Osteocyte (in vitro differentiated cells): ENCODE data around the gene PRR13. TPM values are rescaled to one million over a fixed set of nuclear protein-coding genes. Genes with fewer than 3 reads are reported as not detected.
"Not testable (repeated sequence)": the region's sequence is repeated elsewhere in the genome, so short reads cannot be mapped to it uniquely, and the experiment has no call there.

Source experiments
- DNase-seq: peaks from one replicate; pipeline ENCODE4 v3.0.0; 2021; ENCODE audit warnings: mixed read lengths; ENCODE audit not compliant: unreplicated experiment; ENCODE audit errors: extremely low spot score
- H3K27ac Mint-ChIP-seq: one replicate; pipeline ENCODE4 v1.8.0; 2021; ENCODE audit warnings: mild to moderate bottlenecking, mixed read lengths; ENCODE audit not compliant: unreplicated experiment
- H3K27me3 Mint-ChIP-seq: one replicate; pipeline ENCODE4 v1.8.0; 2021; ENCODE audit warnings: mixed read lengths; ENCODE audit not compliant: unreplicated experiment
- H3K36me3 Mint-ChIP-seq: one replicate; pipeline ENCODE4 v1.8.0; 2021; ENCODE audit warnings: mixed read lengths; ENCODE audit not compliant: unreplicated experiment
- H3K4me1 Mint-ChIP-seq: one replicate; pipeline ENCODE4 v1.8.0; 2021; ENCODE audit warnings: mixed read lengths; ENCODE audit not compliant: unreplicated experiment
- H3K4me3 Mint-ChIP-seq: one replicate; pipeline ENCODE4 v1.8.0; 2021; ENCODE audit warnings: mild to moderate bottlenecking, moderate library complexity, mixed read lengths; ENCODE audit not compliant: unreplicated experiment
- H3K9me3 Mint-ChIP-seq: one replicate; pipeline ENCODE4 v1.8.0; 2021; ENCODE audit warnings: mixed read lengths; ENCODE audit not compliant: unreplicated experiment
- total RNA-seq: library from RNA; stranded (reverse); gene quantifications from 2 replicates; pipeline ENCODE4 v1.2.1, GENCODE V29; 2021
- TF ChIP-seq, protein P1 (sequence below): fragments of 200-600 bp; sonication (generic); IDR thresholded peaks from 2 replicates; pipeline ENCODE4 v1.5.0; 2021; ENCODE audit warnings: antibody characterized with exemption, mild to moderate bottlenecking, moderate library complexity

The PRR13 gene
- total RNA-seq, 1 donor from 2014 or later = 102 TPM

DNA sequence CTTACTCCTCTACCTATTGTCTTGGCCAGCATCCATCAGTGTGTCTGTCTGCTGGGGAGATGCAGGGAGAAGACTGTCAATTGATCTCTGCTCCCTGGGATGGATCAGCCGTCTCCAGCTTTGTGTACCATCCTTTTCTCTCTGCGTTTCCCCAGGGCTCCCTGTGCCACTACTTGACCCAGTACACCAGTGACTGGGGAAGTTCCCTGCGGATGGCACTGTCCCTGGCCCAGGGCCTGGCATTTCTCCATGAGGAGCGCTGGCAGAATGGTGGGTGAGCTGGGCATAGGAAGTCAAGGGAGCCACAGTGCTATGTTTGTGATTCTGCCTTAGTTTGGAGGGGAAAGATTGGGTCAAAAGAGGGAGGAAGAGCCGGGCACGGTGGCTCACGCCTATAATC, 12.8 kb upstream of the PRR13 start:
- no peaks in the 10 kb centered on the region for H3K4me1 Mint-ChIP-seq
- TF ChIP-seq, protein P1, sequence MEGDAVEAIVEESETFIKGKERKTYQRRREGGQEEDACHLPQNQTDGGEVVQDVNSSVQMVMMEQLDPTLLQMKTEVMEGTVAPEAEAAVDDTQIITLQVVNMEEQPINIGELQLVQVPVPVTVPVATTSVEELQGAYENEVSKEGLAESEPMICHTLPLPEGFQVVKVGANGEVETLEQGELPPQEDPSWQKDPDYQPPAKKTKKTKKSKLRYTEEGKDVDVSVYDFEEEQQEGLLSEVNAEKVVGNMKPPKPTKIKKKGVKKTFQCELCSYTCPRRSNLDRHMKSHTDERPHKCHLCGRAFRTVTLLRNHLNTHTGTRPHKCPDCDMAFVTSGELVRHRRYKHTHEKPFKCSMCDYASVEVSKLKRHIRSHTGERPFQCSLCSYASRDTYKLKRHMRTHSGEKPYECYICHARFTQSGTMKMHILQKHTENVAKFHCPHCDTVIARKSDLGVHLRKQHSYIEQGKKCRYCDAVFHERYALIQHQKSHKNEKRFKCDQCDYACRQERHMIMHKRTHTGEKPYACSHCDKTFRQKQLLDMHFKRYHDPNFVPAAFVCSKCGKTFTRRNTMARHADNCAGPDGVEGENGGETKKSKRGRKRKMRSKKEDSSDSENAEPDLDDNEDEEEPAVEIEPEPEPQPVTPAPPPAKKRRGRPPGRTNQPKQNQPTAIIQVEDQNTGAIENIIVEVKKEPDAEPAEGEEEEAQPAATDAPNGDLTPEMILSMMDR = no peak
- no peak overlapping the region for H3K4me3 Mint-ChIP-seq
- H3K9me3 Mint-ChIP-seq = no peaks in the 10 kb centered on the region
- no peak for DNase-seq
- no peaks in the 10 kb centered on the region for H3K27me3 Mint-ChIP-seq
- H3K36me3 Mint-ChIP-seq = no peaks in the 10 kb centered on the region
- no peak overlapping the region for H3K27ac Mint-ChIP-seq

DNA sequence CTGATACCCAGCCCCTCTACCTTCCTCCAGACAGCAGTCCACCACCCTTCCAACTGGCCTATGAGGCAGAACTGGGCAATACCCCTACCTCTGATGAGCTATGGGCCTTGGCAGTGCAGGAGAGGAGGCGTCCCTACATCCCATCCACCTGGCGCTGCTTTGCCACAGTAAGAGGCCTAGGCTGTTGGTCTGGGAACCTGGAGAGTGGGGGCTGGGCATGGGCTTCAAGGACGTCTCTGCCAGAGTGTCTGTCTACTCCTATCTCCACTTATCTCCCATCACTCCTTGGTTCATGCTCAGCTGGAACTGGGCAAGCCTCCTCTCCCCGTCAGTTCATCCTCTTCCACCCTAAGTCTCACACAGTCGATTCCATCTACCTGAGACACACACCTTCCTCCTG, 11.4 kb upstream of the PRR13 start:
- H3K27me3 Mint-ChIP-seq = no peaks in the 10 kb centered on the region
- no peak for DNase-seq
- H3K27ac Mint-ChIP-seq = peak overlapping the region; percentile 27
- H3K36me3 Mint-ChIP-seq = no peaks in the 10 kb centered on the region
- no peak overlapping the region for H3K4me3 Mint-ChIP-seq
- H3K4me1 Mint-ChIP-seq = no peaks in the 10 kb centered on the region
- H3K9me3 Mint-ChIP-seq = no peaks in the 10 kb centered on the region
- TF ChIP-seq, protein P1 = no peak

DNA sequence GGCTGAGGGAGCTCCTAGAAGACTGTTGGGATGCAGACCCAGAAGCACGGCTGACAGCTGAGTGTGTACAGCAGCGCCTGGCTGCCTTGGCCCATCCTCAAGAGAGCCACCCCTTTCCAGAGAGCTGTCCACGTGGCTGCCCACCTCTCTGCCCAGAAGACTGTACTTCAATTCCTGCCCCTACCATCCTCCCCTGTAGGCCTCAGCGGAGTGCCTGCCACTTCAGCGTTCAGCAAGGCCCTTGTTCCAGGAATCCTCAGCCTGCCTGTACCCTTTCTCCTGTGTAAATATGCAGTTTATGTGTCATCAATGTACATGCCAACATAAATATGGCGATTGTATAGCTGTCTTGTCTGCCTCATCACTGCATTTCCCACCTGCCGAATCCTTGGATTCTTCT, 10.3 kb upstream of the PRR13 start:
- H3K27ac Mint-ChIP-seq = no peak overlapping the region
- TF ChIP-seq, protein P1 = no peak
- DNase-seq = no peak
- no peaks in the 10 kb centered on the region for H3K27me3 Mint-ChIP-seq
- no peak overlapping the region for H3K4me3 Mint-ChIP-seq
- no peaks in the 10 kb centered on the region for H3K36me3 Mint-ChIP-seq
- no peaks in the 10 kb centered on the region for H3K9me3 Mint-ChIP-seq
- H3K4me1 Mint-ChIP-seq = no peaks in the 10 kb centered on the region

DNA sequence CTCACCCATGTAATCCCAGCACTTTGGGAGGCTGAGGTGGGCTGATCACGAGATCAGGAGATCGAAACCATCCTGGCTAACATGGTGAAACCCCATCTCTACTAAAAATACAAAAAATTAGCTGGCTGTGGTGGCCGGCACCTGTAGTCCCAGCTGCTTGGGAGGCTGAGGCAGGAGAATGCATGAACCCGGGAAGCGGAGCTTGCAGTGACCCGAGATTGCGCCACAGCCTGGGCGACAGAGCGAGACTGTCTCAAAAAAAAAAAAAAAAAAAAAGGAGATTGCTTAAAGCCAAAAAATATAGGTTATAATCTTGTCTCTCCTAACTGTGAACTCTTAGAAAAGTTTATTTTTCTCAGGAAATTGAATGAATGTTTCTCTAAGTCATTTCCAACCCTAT, 6.2 kb upstream of the PRR13 start:
- not testable (repeated sequence) for H3K27ac Mint-ChIP-seq, H3K4me3 Mint-ChIP-seq, H3K9me3 Mint-ChIP-seq, H3K27me3 Mint-ChIP-seq, H3K36me3 Mint-ChIP-seq, DNase-seq, H3K4me1 Mint-ChIP-seq

DNA sequence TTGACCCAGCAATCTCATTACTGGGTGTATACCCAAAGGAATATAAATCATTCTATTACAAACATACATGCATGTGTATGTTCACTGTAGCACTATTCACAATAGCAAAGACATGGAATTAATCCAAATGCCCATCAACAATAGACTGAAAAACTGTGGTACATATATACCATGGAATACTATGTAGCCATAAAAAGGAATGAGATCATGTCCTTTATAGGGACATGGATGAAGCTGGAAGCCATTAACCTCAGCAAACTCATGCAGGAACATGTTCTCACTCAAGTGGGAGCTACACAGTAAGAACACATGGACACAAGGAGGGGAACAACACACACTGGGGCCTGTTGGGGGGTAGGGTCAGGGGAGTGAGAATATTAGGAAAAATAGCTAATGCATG, 2.0 kb upstream of the PRR13 start:
- H3K9me3 Mint-ChIP-seq, H3K4me3 Mint-ChIP-seq, H3K36me3 Mint-ChIP-seq, DNase-seq, H3K27ac Mint-ChIP-seq, H3K27me3 Mint-ChIP-seq: not testable (repeated sequence)
- H3K4me1 Mint-ChIP-seq = peaks cover 27% of the 10 kb centered on the region

DNA sequence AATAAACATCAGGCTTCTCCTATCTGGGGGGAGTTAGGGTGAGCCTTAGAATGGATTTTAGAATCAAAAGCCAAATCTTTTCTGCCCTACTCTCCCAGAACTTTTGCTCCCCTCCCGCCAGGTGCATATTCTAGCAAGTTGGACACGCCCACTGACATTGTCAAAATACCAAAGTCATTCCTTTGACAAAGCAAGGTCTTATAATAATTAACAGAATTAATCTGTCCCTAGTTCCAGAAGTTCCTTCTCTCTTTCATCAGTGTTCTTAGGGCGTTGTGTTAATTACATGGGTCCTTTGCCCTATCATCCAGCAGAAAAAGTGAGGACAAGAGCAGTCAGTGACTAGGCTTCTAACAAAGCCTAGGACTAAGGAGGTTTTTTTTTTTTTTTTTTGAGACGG, 2.4 kb downstream of the PRR13 start:
- Mint-ChIP-seq H3K9me3 (no peaks in the 10 kb centered on the region), H3K4me1 (peaks cover 27% of the 10 kb centered on the region), H3K27ac (no peak overlapping the region), H3K27me3 (no peaks in the 10 kb centered on the region), H3K4me3 (no peak overlapping the region), H3K36me3 (peaks cover 13% of the 10 kb centered on the region)
- TF ChIP-seq, protein P1 = no peak
- DNase-seq = no peak

DNA sequence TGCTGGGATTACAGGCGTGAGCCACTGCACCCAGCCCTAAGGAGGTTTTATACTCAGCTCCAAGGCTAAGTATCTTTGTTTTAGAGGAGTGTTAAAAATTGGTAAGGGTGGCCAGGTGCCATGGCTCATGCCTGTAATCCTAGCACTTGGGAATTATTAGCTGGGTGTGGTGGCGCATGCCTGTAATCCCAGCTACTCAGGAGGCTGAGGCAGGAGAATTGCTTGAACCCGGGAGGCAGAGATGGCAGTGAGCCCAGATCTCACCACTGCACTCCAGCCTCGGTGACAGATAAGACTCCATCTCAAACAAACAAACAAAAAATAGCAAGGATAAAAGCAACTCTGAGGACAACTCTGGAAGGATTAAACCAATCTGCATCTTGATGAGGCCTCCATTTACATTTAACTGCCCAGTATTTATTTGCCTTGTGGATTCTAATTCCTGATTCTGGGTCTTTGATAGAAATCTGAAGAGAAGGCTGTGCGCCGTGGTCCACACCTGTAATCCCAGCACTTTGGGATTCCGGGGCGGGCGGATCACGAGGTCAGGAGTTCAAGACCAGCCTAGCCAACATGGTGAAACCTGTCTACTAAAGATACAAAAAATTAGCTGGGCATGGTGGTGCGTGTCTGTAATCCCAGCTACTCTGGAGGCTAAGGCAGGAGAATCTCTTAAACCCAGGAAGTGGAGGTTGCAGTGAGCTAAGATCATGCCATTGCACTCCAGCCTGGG, 3.2 kb downstream of the PRR13 start:
- not testable (repeated sequence) for H3K27ac Mint-ChIP-seq, H3K4me3 Mint-ChIP-seq, H3K27me3 Mint-ChIP-seq, DNase-seq, H3K9me3 Mint-ChIP-seq
- H3K36me3 Mint-ChIP-seq = peaks cover 13% of the 10 kb centered on the region
- peaks cover 27% of the 10 kb centered on the region for H3K4me1 Mint-ChIP-seq
